ENCODE data around the gene AKR1C8. TPM values are rescaled to one million over a fixed set of nuclear protein-coding genes. Genes with fewer than 3 reads are reported as not detected.
"Not testable (repeated sequence)": the region's sequence is repeated elsewhere in the genome, so short reads cannot be mapped to it uniquely, and the experiment has no call there.

Gene AKR1C8
- total RNA-seq, 1 experiment from 2014 or later, result not detected

DNA sequence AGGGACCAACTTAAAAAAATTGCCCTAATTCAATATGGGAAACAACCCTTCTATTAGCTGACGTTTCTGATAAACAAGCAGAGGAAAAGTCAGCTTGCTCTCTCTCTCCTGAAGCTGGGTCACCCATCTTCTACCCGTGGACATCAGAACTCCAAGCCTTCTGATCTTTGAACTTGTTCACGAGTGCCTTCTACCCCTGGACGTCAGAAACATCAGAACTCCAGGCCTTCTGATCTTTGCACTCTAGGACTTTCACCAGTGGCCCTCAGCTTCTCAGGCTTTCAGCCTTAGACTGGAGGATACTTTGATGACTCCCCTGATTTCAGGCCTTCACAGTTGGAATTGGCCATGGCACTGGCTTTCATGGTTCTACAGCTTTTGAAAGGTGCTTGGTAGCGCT lies 41.8 kb downstream of the AKR1C8 start:
- Mint-ChIP-seq H3K4me3 (ENCODE audit: low read depth, unreplicated experiment) (no peak overlapping the region), H3K36me3 (ENCODE audit: insufficient read depth, unreplicated experiment) (peaks cover 19% of the 10 kb centered on the region), H3K9me3 (ENCODE audit: low read depth, unreplicated experiment) (peaks cover 3% of the 10 kb centered on the region), H3K27me3 (ENCODE audit: unreplicated experiment) (no peaks in the 10 kb centered on the region), H3K27ac (ENCODE audit: unreplicated experiment) (peak overlapping the region; percentile 54), H3K4me1 (ENCODE audit: low read depth, unreplicated experiment) (peaks cover 45% of the 10 kb centered on the region)
- no TSS peak for BruUV-seq (replicated peaks)
- DNase-seq, result no peak
- CTCF ChIA-PET, result no interaction called here
- intact Hi-C loops (cut with micrococcal nuclease; ENCODE audit: unreplicated experiment), result loop anchor here (10.0 kb wide), 1 partner anchor 52 kb away; the partner anchor contains the start of gene AKR1C4
- TF ChIP-seq, protein P1, sequence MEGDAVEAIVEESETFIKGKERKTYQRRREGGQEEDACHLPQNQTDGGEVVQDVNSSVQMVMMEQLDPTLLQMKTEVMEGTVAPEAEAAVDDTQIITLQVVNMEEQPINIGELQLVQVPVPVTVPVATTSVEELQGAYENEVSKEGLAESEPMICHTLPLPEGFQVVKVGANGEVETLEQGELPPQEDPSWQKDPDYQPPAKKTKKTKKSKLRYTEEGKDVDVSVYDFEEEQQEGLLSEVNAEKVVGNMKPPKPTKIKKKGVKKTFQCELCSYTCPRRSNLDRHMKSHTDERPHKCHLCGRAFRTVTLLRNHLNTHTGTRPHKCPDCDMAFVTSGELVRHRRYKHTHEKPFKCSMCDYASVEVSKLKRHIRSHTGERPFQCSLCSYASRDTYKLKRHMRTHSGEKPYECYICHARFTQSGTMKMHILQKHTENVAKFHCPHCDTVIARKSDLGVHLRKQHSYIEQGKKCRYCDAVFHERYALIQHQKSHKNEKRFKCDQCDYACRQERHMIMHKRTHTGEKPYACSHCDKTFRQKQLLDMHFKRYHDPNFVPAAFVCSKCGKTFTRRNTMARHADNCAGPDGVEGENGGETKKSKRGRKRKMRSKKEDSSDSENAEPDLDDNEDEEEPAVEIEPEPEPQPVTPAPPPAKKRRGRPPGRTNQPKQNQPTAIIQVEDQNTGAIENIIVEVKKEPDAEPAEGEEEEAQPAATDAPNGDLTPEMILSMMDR (IDR thresholded peaks at IDR 0.05; ENCODE audit: unreplicated experiment), result no peak

DNA sequence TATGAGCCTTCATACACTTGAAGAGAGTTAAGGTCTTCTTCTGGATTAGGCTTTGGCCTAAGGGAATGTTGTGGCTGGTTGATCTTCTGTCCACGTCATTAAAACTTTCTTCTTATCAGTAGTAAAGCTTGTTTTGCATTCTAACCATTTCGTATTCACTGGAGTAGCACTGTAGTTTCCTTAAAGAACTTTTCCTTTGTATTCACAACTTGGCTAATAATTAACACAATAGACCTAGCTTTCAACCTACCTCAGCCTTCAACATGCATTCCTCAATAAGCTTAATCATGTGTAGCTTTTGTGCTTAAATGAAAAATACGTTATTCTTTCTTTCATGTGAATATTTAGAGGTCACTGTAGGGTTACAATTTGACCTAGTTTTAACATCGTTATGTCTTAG lies 42.8 kb downstream of the AKR1C8 start:
- Mint-ChIP-seq H3K27me3 (ENCODE audit: unreplicated experiment) (no peaks in the 10 kb centered on the region), H3K27ac (ENCODE audit: unreplicated experiment) (peak overlapping the region; percentile 95), H3K9me3 (ENCODE audit: low read depth, unreplicated experiment) (peaks cover 9% of the 10 kb centered on the region), H3K4me1 (ENCODE audit: low read depth, unreplicated experiment) (peaks cover 35% of the 10 kb centered on the region), H3K4me3 (ENCODE audit: low read depth, unreplicated experiment) (peak overlapping the region; percentile 55), H3K36me3 (ENCODE audit: insufficient read depth, unreplicated experiment) (peaks cover 11% of the 10 kb centered on the region)
- DNase-seq, result no peak
- TF ChIP-seq, protein P1 (IDR thresholded peaks at IDR 0.05; ENCODE audit: unreplicated experiment), result no peak
- CTCF ChIA-PET, result interaction anchor here (0.6 to 1.6 kb wide), 6 partner anchors 16 to 1064 kb away, joined by 3 to 4 read pairs (median 3); no protein-coding TSS in a partner anchor
- intact Hi-C loops (cut with micrococcal nuclease; ENCODE audit: unreplicated experiment), result loop anchor here (10.0 kb wide), 1 partner anchor 53 kb away; the partner anchor contains the start of gene AKR1C4
- no TSS peak for BruUV-seq (replicated peaks)

DNA sequence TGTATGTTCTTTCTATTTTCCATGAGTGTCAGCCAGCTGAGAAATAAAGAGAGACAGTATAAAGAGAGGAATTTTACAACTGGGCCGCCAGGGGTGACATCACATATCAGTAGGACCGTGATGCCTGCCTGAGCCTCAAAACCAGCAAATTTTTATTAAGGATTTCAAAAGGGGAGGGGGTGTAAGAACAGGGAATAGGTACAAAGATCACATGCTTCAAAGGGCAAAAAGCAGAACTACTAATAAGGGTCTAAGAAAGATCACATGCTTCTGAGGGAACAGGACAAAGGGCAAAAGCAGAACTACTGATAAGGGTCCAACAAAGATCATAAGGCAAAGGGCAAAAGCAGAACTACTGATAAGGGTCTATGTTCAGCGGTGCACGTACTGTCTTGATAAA lies 47.3 kb downstream of the AKR1C8 start:
- H3K27me3 Mint-ChIP-seq (ENCODE audit: unreplicated experiment); H3K4me3 Mint-ChIP-seq (ENCODE audit: low read depth, unreplicated experiment); H3K27ac Mint-ChIP-seq (ENCODE audit: unreplicated experiment); H3K9me3 Mint-ChIP-seq (ENCODE audit: low read depth, unreplicated experiment); CTCF ChIA-PET; DNase-seq; H3K36me3 Mint-ChIP-seq (ENCODE audit: insufficient read depth, unreplicated experiment); intact Hi-C loops (cut with micrococcal nuclease; ENCODE audit: unreplicated experiment); BruUV-seq (replicated peaks): not testable (repeated sequence)
- peaks cover 19% of the 10 kb centered on the region for H3K4me1 Mint-ChIP-seq (ENCODE audit: low read depth, unreplicated experiment)

DNA sequence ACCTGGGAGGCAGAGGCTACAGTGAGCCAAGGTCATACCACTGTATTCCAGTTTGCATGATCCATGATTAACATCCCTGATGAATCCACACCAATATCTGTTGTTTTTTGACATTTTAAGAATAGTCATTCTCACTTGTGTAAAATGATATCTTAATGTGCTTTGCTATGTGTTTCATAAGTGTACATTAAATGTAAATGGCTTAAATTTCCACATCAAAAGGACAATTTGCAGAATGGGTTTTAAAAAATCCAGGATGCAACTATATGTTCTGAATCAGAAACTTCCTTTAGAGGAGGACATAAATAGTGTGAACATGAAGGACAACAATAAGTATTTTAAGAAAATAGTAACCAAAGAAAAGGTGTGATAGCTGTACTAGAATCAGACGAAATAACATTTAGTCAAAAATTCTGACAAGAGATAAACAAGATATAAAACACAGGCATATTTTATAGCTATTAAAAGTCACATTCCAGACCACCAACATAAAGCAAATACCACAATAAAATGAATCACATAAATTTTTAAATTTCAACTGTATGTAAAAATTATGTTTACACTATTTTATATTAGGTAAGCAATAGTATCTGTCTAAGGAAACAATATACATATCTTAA lies 48.4 kb downstream of the AKR1C8 start:
- DNase-seq, result no peak
- H3K4me3 Mint-ChIP-seq (ENCODE audit: low read depth, unreplicated experiment), result no peak overlapping the region
- no TSS peak for BruUV-seq (replicated peaks)
- no peak overlapping the region for H3K27ac Mint-ChIP-seq (ENCODE audit: unreplicated experiment)
- CTCF ChIA-PET, result no interaction called here
- TF ChIP-seq, protein P1 (IDR thresholded peaks at IDR 0.05; ENCODE audit: unreplicated experiment), result no peak
- intact Hi-C loops (cut with micrococcal nuclease; ENCODE audit: unreplicated experiment), result no loop called here
- no peaks in the 10 kb centered on the region for H3K36me3 Mint-ChIP-seq (ENCODE audit: insufficient read depth, unreplicated experiment)
- no peaks in the 10 kb centered on the region for H3K27me3 Mint-ChIP-seq (ENCODE audit: unreplicated experiment)
- H3K4me1 Mint-ChIP-seq (ENCODE audit: low read depth, unreplicated experiment), result peaks cover 8% of the 10 kb centered on the region
- peaks cover 9% of the 10 kb centered on the region for H3K9me3 Mint-ChIP-seq (ENCODE audit: low read depth, unreplicated experiment)

DNA sequence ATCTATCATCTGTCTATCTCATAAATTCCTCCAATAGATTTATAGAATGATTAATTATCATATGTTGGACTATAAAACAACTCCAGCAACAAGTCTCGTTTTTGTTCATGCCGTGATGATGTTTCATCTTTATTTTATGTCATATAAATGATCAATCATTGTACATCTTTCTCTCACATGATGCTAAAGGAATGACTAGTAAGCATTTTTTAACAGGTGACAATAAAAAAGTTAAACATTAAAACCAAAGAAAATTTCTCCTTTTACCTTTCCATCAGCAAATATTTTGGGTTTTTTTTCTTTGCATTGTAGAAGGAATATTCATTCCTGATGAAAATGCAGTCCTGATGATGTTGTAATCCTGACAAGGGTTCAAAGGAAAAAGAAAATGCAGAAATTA lies 49.4 kb downstream of the AKR1C8 start:
- no peaks in the 10 kb centered on the region for H3K36me3 Mint-ChIP-seq (ENCODE audit: insufficient read depth, unreplicated experiment)
- H3K9me3 Mint-ChIP-seq (ENCODE audit: low read depth, unreplicated experiment), result peaks cover 9% of the 10 kb centered on the region
- H3K27me3 Mint-ChIP-seq (ENCODE audit: unreplicated experiment), result no peaks in the 10 kb centered on the region
- no peak overlapping the region for H3K27ac Mint-ChIP-seq (ENCODE audit: unreplicated experiment)
- TF ChIP-seq, protein P1 (IDR thresholded peaks at IDR 0.05; ENCODE audit: unreplicated experiment), result no peak
- H3K4me1 Mint-ChIP-seq (ENCODE audit: low read depth, unreplicated experiment), result no peaks in the 10 kb centered on the region
- BruUV-seq (replicated peaks), result no TSS peak
- intact Hi-C loops (cut with micrococcal nuclease; ENCODE audit: unreplicated experiment), result no loop called here
- no peak overlapping the region for H3K4me3 Mint-ChIP-seq (ENCODE audit: low read depth, unreplicated experiment)
- CTCF ChIA-PET, result no interaction called here
- no peak for DNase-seq
